NCI-H187 (cell line): ENCODE data around the gene SPON1.
"Not testable (repeated sequence)": the region's sequence is repeated elsewhere in the genome, so short reads cannot be mapped to it uniquely, and the experiment has no call there.

Experiments used
- DNase-seq, 2 experiments: peaks; one replicate each; lab custom pipeline; 2025; lab: John Stamatoyannopoulos, UW

SPON1 gene

GRCh38 chr11:13962562-13963168 lies at the start of gene SPON1:
Gene SPON1 (plus strand): TSS chr11:13962723. CDS start chr11:13962905, 182 bp downstream.
- DNase-seq = no peak

GRCh38 chr11:13917264-13917663 lies 45.3 kb upstream of the SPON1 start:
- DNase-seq = no peak

- no peak for DNase-seq
Observed at GRCh38 chr11:13917904-13918303, 44.6 kb upstream of the SPON1 start.

GRCh38 chr11:13920756-13921155 lies 41.8 kb upstream of the SPON1 start:
- DNase-seq = no peak

- DNase-seq = no peak
Observed at GRCh38 chr11:13921545-13921944, 41.0 kb upstream of the SPON1 start.

- DNase-seq = no peak
Observed at GRCh38 chr11:13923182-13923581, 39.3 kb upstream of the SPON1 start.

GRCh38 chr11:13923716-13924650 lies 38.5 kb upstream of the SPON1 start:
- DNase-seq = no peak

- no peak for DNase-seq
Observed at GRCh38 chr11:13924801-13925327, 37.7 kb upstream of the SPON1 start.

- not testable (repeated sequence) for DNase-seq
Observed at GRCh38 chr11:13926366-13926765, 36.2 kb upstream of the SPON1 start.

GRCh38 chr11:13926981-13927380 lies 35.5 kb upstream of the SPON1 start:
- DNase-seq = no peak

- no peak for DNase-seq
Observed at GRCh38 chr11:13927481-13927880, 35.0 kb upstream of the SPON1 start.

GRCh38 chr11:13928566-13929251 lies 33.8 kb upstream of the SPON1 start:
- DNase-seq = no peak

GRCh38 chr11:13929395-13929891 lies 33.1 kb upstream of the SPON1 start:
- no peak for DNase-seq

GRCh38 chr11:13931356-13931755 lies 31.2 kb upstream of the SPON1 start:
- no peak for DNase-seq

- DNase-seq = not testable (repeated sequence)
Observed at GRCh38 chr11:13937154-13937553, 25.4 kb upstream of the SPON1 start.

- not testable (repeated sequence) for DNase-seq
Observed at GRCh38 chr11:13938829-13939228, 23.7 kb upstream of the SPON1 start.

- DNase-seq = no peak
Observed at GRCh38 chr11:13939961-13940906, 22.3 kb upstream of the SPON1 start.

GRCh38 chr11:13940907-13941256 lies 21.6 kb upstream of the SPON1 start:
- no peak for DNase-seq

GRCh38 chr11:13941775-13942174 lies 20.7 kb upstream of the SPON1 start:
- DNase-seq = no peak

GRCh38 chr11:13942378-13942777 lies 20.1 kb upstream of the SPON1 start:
- DNase-seq = no peak

GRCh38 chr11:13942971-13943381 lies 19.5 kb upstream of the SPON1 start:
- DNase-seq = no peak
